Measurements from ENCODE around the gene DENND5B. TPM values are rescaled to one million over a fixed set of nuclear protein-coding genes. Genes with fewer than 3 reads are reported as not detected.
"Not testable (repeated sequence)": the region's sequence is repeated elsewhere in the genome, so short reads cannot be mapped to it uniquely, and the experiment has no call there.

The DENND5B gene
- total RNA-seq, 4 donors from 2014 or later, result 4.4 to 25.1 (median 16.3) TPM

GRCh38 chr12:31387466-31387865, 203.5 kb downstream of the DENND5B start:
- no peak overlapping the region for H3K4me3 ChIP-seq
- 89 to 94% methylated on average over 2 to 8 of the region's 8 CpGs for WGBS, 2 donors (ENCODE audit: low coverage in 1 of 2)
- in situ Hi-C loops (cut with MboI; ENCODE audit: low pct_ligation_motif_present in 1 of 4, low pct_unique_long_range_greater_than_20kb in 1 of 4, low sequenced_read_pairs in 3 of 4), result loop anchor here in 1 of 4 donors (25.0 kb wide), 1 partner anchor 925 kb away; no protein-coding TSS in a partner anchor

GRCh38 chr12:31387011-31387410, 203.9 kb downstream of the DENND5B start:
- TF ChIP-seq POLR2A (IDR thresholded peaks at IDR 0.05) (no peak), EP300 (IDR thresholded peaks at IDR 0.05; ENCODE audit: low read depth) (no peak), POLR2AphosphoS5 (IDR thresholded peaks at IDR 0.05) (no peak), CTCF (IDR thresholded peaks at IDR 0.05) (no peak)
- H3K4me3 ChIP-seq, result no peak overlapping the region
- H3K4me1 ChIP-seq, result peaks cover 0 to 6% (median 0%) of the 10 kb centered on the region in 4 donors
- DNase-seq, result no peak
- intact Hi-C loops (cut with DNase I; ENCODE audit: low total_unique reads) (no loop called here), in situ Hi-C loops (cut with MboI; ENCODE audit: low pct_ligation_motif_present in 1 of 4, low pct_unique_long_range_greater_than_20kb in 1 of 4, low sequenced_read_pairs in 3 of 4) (loop anchor here in 1 of 4 donors (25.0 kb wide), 1 partner anchor 925 kb away; no protein-coding TSS in a partner anchor)
- no peak overlapping the region for H3K27ac ChIP-seq
- peaks cover 0 to 8% (median 0%) of the 10 kb centered on the region in 4 donors for H3K36me3 ChIP-seq
- WGBS, 2 donors (ENCODE audit: low coverage in 1 of 2), result 77 to 84% methylated on average over 2 of the region's 2 CpGs
- H3K9me3 ChIP-seq, result no peaks in the 10 kb centered on the region
- no peaks in the 10 kb centered on the region for H3K27me3 ChIP-seq

More at GRCh38 chr12:31387466-31387865, 203.5 kb downstream of the DENND5B start:
- TF ChIP-seq POLR2A (IDR thresholded peaks at IDR 0.05), result no peak
- TF ChIP-seq POLR2AphosphoS5 (IDR thresholded peaks at IDR 0.05), result no peak
- TF ChIP-seq EP300 (IDR thresholded peaks at IDR 0.05; ENCODE audit: low read depth), result no peak
- no peak for TF ChIP-seq CTCF (IDR thresholded peaks at IDR 0.05)
- Histone ChIP-seq H3K9me3 (no peaks in the 10 kb centered on the region), H3K27ac (no peak overlapping the region), H3K27me3 (no peaks in the 10 kb centered on the region), H3K36me3 (peaks cover 0 to 8% (median 0%) of the 10 kb centered on the region in 4 donors), H3K4me1 (peaks cover 0 to 6% (median 0%) of the 10 kb centered on the region in 4 donors)
- DNase-seq, result no peak
- intact Hi-C loops (cut with DNase I; ENCODE audit: low total_unique reads), result no loop called here

- TF ChIP-seq POLR2A (IDR thresholded peaks at IDR 0.05) (no peak), EP300 (IDR thresholded peaks at IDR 0.05; ENCODE audit: low read depth) (no peak), CTCF (IDR thresholded peaks at IDR 0.05) (no peak), POLR2AphosphoS5 (IDR thresholded peaks at IDR 0.05) (no peak)
- in situ Hi-C loops (cut with MboI; ENCODE audit: low pct_ligation_motif_present in 1 of 4, low pct_unique_long_range_greater_than_20kb in 1 of 4, low sequenced_read_pairs in 3 of 4), result loop anchor here in 1 of 4 donors (25.0 kb wide), 1 partner anchor 926 kb away; no protein-coding TSS in a partner anchor
- peaks cover 0 to 8% (median 0%) of the 10 kb centered on the region in 4 donors for H3K36me3 ChIP-seq
- intact Hi-C loops (cut with DNase I; ENCODE audit: low total_unique reads), result no loop called here
- H3K4me3 ChIP-seq, result no peak overlapping the region
- no peak overlapping the region for H3K27ac ChIP-seq
- no peaks in the 10 kb centered on the region for H3K9me3 ChIP-seq
- H3K4me1 ChIP-seq, result peaks cover 0 to 6% (median 0%) of the 10 kb centered on the region in 4 donors
- no peaks in the 10 kb centered on the region for H3K27me3 ChIP-seq
- 47 to 71% methylated on average over 2 of the region's 2 CpGs for whole genome bisulfite sequencing, 2 donors (ENCODE audit: low coverage in 1 of 2)
- no peak for DNase-seq
Observed at GRCh38 chr12:31386364-31386777, 204.6 kb downstream of the DENND5B start.

GRCh38 chr12:31377210-31377609, 213.7 kb downstream of the DENND5B start:
- H3K27me3 ChIP-seq; H3K36me3 ChIP-seq; DNase-seq; H3K4me1 ChIP-seq; H3K9me3 ChIP-seq; H3K4me3 ChIP-seq; intact Hi-C loops (cut with DNase I; ENCODE audit: low total_unique reads); H3K27ac ChIP-seq: not testable (repeated sequence)
- 82 to 91% methylated on average over 8 of the region's 8 CpGs for WGBS, 2 donors (ENCODE audit: low coverage in 1 of 2)
- in situ Hi-C loops (cut with MboI; ENCODE audit: low pct_ligation_motif_present in 1 of 4, low pct_unique_long_range_greater_than_20kb in 1 of 4, low sequenced_read_pairs in 3 of 4), result loop anchor here in 1 of 4 donors (25.0 kb wide), 1 partner anchor 935 kb away; no protein-coding TSS in a partner anchor

GRCh38 chr12:31375422-31375821, 215.5 kb downstream of the DENND5B start:
- DNase-seq; H3K27ac ChIP-seq; intact Hi-C loops (cut with DNase I; ENCODE audit: low total_unique reads); H3K27me3 ChIP-seq; H3K9me3 ChIP-seq; H3K36me3 ChIP-seq; H3K4me3 ChIP-seq: not testable (repeated sequence)
- in situ Hi-C loops (cut with MboI; ENCODE audit: low pct_ligation_motif_present in 1 of 4, low pct_unique_long_range_greater_than_20kb in 1 of 4, low sequenced_read_pairs in 3 of 4), result loop anchor here in 1 of 4 donors (25.0 kb wide), 1 partner anchor 937 kb away; no protein-coding TSS in a partner anchor
- H3K4me1 ChIP-seq, result peaks cover 0 to 12% (median 5%) of the 10 kb centered on the region in 4 donors
- WGBS, 2 donors (ENCODE audit: low coverage in 1 of 2), result 85 to 91% methylated on average over 6 of the region's 6 CpGs
